HUES64 (cell line): Measurements from ENCODE around the gene DCT.

Experiments
- H3K27ac ChIP-seq: 2 replicates; pipeline ENCODE4 v1.7.0; 2013; ENCODE audit warnings: low read depth, low read length, inconsistent platforms
- H3K27me3 ChIP-seq: 2 replicates; pipeline ENCODE4 v1.6.1; 2013; ENCODE audit warnings: mild to moderate bottlenecking, low read length; ENCODE audit not compliant: insufficient read depth
- H3K36me3 ChIP-seq: 2 replicates; pipeline ENCODE4 v1.6.1; 2013; ENCODE audit warnings: mild to moderate bottlenecking, low read length; ENCODE audit not compliant: insufficient read depth
- H3K4me1 ChIP-seq: 2 replicates; pipeline ENCODE4 v1.6.1; 2013; ENCODE audit warnings: mild to moderate bottlenecking, low read length, moderate library complexity; ENCODE audit not compliant: insufficient read depth
- H3K4me3 ChIP-seq: 2 replicates; pipeline ENCODE4 v1.5.1; 2013; ENCODE audit warnings: mild to moderate bottlenecking, low read length, moderate library complexity
- H3K9ac ChIP-seq: 2 replicates; pipeline ENCODE4 v1.6.1; 2013; ENCODE audit warnings: mild to moderate bottlenecking, low read depth, low read length
- H3K9me3 ChIP-seq: 2 replicates; pipeline ENCODE4 v1.6.1; 2013; ENCODE audit warnings: low read depth, low read length; ENCODE audit not compliant: insufficient read depth
- WGBS: fragments of 150-250, 120-280 bp; methylation state at CpG from one replicate; pipeline ENCODE4 v1.1.7; 2013; ENCODE audit warnings: missing lambda C conversion rate; 5-methylcytosine and 5-hydroxymethylcytosine counted together

Gene DCT

DNA sequence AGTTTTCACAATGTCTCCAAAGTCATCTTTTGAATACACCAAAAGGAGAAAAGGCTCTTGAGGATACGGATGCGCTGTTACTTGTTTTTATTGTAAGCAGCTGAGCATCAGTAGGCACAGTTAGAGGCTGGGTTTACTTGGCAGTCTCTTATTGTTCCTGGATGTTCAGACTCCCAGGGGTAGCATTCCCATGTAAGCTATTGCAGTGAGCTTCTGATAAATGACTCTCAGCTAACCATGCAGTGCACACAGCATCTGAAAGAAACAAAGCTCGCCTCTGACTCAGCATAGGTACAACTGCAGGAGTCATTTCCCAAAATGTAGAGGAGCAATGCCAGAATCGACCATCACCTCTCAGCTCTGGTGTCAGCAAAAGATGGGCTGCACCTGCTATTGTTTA lies 84.8 kb downstream of the DCT start:
- WGBS, result 97% methylated on average over 4 of the region's 4 CpGs
- Histone ChIP-seq H3K9me3 (no peaks in the 10 kb centered on the region), H3K4me3 (no peak overlapping the region), H3K4me1 (no peaks in the 10 kb centered on the region), H3K36me3 (no peaks in the 10 kb centered on the region), H3K27ac (no peak overlapping the region), H3K9ac (no peak overlapping the region), H3K27me3 (no peaks in the 10 kb centered on the region)

DNA sequence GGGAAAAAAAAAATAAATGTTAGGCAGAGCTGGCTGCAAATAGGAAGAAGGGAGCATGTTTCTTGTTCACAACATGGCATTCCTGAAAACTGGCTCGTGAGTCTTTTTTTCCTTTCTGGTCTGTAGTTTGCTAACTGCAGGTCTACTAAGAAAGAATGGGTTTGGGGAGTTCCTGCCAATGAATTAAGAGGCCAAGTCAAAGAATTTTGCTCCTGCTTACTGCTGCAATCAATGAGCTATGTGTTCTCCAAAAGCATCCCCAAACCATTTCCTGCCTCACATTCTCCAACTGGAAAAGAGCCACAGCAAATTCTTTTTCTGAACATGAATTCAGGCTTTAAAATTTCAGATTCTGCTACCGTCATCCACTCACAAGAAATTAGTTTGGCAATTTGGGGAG lies 88.6 kb downstream of the DCT start:
- H3K27ac ChIP-seq, result no peak overlapping the region
- no peaks in the 10 kb centered on the region for H3K9me3 ChIP-seq
- H3K36me3 ChIP-seq, result no peaks in the 10 kb centered on the region
- whole genome bisulfite sequencing, result 83% methylated on average over 2 of the region's 2 CpGs
- H3K27me3 ChIP-seq, result no peaks in the 10 kb centered on the region
- no peak overlapping the region for H3K4me3 ChIP-seq
- no peak overlapping the region for H3K9ac ChIP-seq
- peaks cover 8% of the 10 kb centered on the region for H3K4me1 ChIP-seq

DNA sequence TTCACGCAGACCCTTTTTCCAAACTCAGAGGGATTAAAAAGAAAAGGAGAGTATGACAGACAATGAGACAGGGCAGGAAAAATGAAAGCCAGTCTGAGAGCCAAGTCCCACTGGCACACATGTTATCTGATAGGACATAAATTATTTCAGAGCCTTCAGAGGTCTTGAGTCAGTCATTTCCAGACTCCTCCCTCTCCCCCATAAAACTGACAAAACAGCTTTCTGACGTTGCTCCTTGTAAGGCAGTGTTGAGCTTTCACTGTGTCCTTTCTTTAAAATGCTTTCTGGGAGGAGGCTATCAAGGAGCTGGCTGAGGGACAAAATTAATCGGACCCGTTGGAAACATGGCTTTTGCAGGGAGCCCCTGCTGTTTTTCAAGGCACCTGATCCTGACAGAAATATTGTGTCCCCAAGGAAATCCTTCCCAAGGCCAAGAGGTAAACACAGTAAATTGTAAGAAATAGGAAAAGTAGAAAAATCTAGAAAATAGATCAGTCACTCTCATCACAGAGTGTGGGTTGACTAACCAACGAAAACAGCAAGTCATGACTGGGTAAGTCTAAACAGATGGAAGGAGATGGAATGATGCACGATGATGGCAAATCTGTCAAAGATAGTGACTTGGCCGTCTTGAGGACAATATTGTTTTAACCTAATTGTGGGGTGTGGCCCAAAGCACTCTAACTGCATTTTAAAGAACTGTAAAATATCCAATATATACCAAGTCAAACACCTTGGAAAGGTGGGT lies 89.7 kb downstream of the DCT start:
- H3K9ac ChIP-seq, result no peak overlapping the region
- peaks cover 8% of the 10 kb centered on the region for H3K4me1 ChIP-seq
- WGBS, result 87% methylated on average over 7 of the region's 7 CpGs
- H3K27ac ChIP-seq, result no peak overlapping the region
- H3K27me3 ChIP-seq, result no peaks in the 10 kb centered on the region
- no peak overlapping the region for H3K4me3 ChIP-seq
- H3K9me3 ChIP-seq, result no peaks in the 10 kb centered on the region
- H3K36me3 ChIP-seq, result no peaks in the 10 kb centered on the region

DNA sequence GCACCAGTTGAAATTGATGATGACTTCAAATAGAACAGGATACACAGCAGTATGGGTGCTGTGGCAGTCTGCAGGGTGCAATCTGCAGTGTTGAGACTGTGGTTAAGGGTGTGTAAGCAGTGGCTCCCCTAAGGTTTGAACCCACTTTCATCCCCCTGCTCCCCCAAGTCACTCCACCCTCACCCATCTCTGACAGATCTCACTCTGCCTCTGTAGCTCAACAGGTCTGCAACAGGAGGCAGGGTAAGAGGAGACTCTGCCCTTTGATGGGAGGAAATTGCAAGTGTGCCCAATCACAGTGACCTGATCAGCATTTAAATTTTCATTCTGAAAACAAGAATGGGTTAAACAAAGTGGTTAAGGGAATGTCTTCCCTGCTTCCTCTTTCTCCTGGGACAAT lies 92.4 kb downstream of the DCT start:
- Histone ChIP-seq H3K4me1 (peaks cover 8% of the 10 kb centered on the region), H3K9me3 (no peaks in the 10 kb centered on the region), H3K27me3 (no peaks in the 10 kb centered on the region), H3K27ac (no peak overlapping the region), H3K4me3 (no peak overlapping the region), H3K9ac (no peak overlapping the region), H3K36me3 (no peaks in the 10 kb centered on the region)
